GM12864 (cell line): Measurements from ENCODE around the gene POLA1.

Experiments used
- DNase-seq: peaks from one replicate; pipeline ENCODE4 v3.0.0-alpha.2; 2011; ENCODE audit warnings: low read depth
- H3K4me3 ChIP-seq: 2 replicates; pipeline ENCODE4 v1.5.1; 2011; ENCODE audit warnings: mild to moderate bottlenecking, low read depth, low read length, control low read depth
- CTCF ChIP-seq: IDR thresholded peaks from 2 replicates; pipeline ENCODE4 v1.5.1; 2011; ENCODE audit warnings: low read depth, mild to moderate bottlenecking, moderate library complexity, low read length, control low read depth, inconsistent platforms; ENCODE audit errors: missing control alignments

POLA1 gene

GRCh38 chrX:24672701-24673190, 21.0 kb upstream of the POLA1 start:
- DNase-seq = no peak
- no peak overlapping the region for H3K4me3 ChIP-seq
- TF ChIP-seq CTCF = no peak

- TF ChIP-seq CTCF = no peak
- DNase-seq = no peak
- no peak overlapping the region for H3K4me3 ChIP-seq
These were observed 20.3 kb upstream of the POLA1 start for GRCh38 chrX:24673424-24673823.

- H3K4me3 ChIP-seq = no peak overlapping the region
- no peak for DNase-seq
- TF ChIP-seq CTCF = peak; percentile 45
These were observed 17.2 kb upstream of the POLA1 start for GRCh38 chrX:24676403-24677024.

- DNase-seq = no peak
- TF ChIP-seq CTCF = no peak
- H3K4me3 ChIP-seq = no peak overlapping the region
These were observed 10.8 kb upstream of the POLA1 start for GRCh38 chrX:24682739-24683432.

GRCh38 chrX:24684048-24684447, 9.7 kb upstream of the POLA1 start:
- H3K4me3 ChIP-seq = no peak overlapping the region
- TF ChIP-seq CTCF = no peak
- no peak for DNase-seq

GRCh38 chrX:24692305-24692704, 1.4 kb upstream of the POLA1 start:
- no peak overlapping the region for H3K4me3 ChIP-seq
- no peak for DNase-seq
- no peak for TF ChIP-seq CTCF
